Immature natural killer cell (primary cell): ENCODE results near the gene MSRB2. TPM values are rescaled to one million over a fixed set of nuclear protein-coding genes. Genes with fewer than 3 reads are reported as not detected.

ENCODE experiments used
- DNase-seq, 3 donors: peaks; one replicate each; pipeline ENCODE4 v3.0.0; 2022; ENCODE audit warnings: mixed read lengths in 1 of 3
- H3K27ac Mint-ChIP-seq, 6 donors: one replicate each; pipeline ENCODE4 v1.8.0; 2020; ENCODE audit warnings: mixed read lengths in 6 of 6, mild to moderate bottlenecking in 5 of 6, inconsistent platforms in 4 of 6, moderate library complexity in 3 of 6
- H3K27me3 Mint-ChIP-seq, 3 donors: one replicate each; pipeline ENCODE4 v1.8.0; 2020 to 2021; ENCODE audit warnings: low read depth in 3 of 3, mild to moderate bottlenecking in 3 of 3, mixed read lengths in 3 of 3, moderate library complexity in 3 of 3, inconsistent platforms in 1 of 3
- H3K36me3 Mint-ChIP-seq, 3 donors: one replicate each; pipeline ENCODE4 v1.8.0; 2020; ENCODE audit warnings: mixed read lengths in 3 of 3, inconsistent platforms in 2 of 3, mild to moderate bottlenecking in 2 of 3
- H3K4me1 Mint-ChIP-seq, 2 donors: one replicate each; pipeline ENCODE4 v1.8.0; 2020; ENCODE audit warnings: inconsistent platforms in 2 of 2, mild to moderate bottlenecking in 2 of 2, mixed read lengths in 2 of 2, moderate library complexity in 1 of 2
- H3K4me3 Mint-ChIP-seq, 5 donors: one replicate each; pipeline ENCODE4 v1.8.0; 2020; ENCODE audit warnings: mild to moderate bottlenecking in 5 of 5, mixed read lengths in 5 of 5, inconsistent platforms in 3 of 5, moderate library complexity in 3 of 5
- H3K9me3 Mint-ChIP-seq, 6 donors: one replicate each; pipeline ENCODE4 v1.8.0; 2020; ENCODE audit warnings: mild to moderate bottlenecking in 6 of 6, mixed read lengths in 6 of 6, inconsistent platforms in 4 of 6, moderate library complexity in 3 of 6
- polyA plus RNA-seq, 3 donors: library from polyadenylated mRNA; unstranded; fragments of 300-500 nt; fragmentation: Illumina TruSeq; gene quantifications; one replicate each; pipeline ENCODE4 v1.2.3, GENCODE V29; 2021

MSRB2 gene
- 1 to 10 TPM; 8.4 to 9.3 (median 9.3) TPM for polyA plus RNA-seq

- peak within 1 kb of the TSS; percentile 62 to 90 (median 84) for H3K27ac Mint-ChIP-seq
- H3K27me3 Mint-ChIP-seq: peaks cover 2 to 3% (median 2%) of the 10 kb centered on the region in 3 donors
- no peaks in the 10 kb centered on the region for H3K9me3 Mint-ChIP-seq
- no peaks in the 10 kb centered on the region for H3K36me3 Mint-ChIP-seq
- peak within 1 kb of the TSS; percentile 87 to 95 (median 92) for H3K4me3 Mint-ChIP-seq
- DNase-seq: peak; percentile 59 to 67 (median 62)
- peaks cover 15 to 36% of the 10 kb centered on the region in 2 donors for H3K4me1 Mint-ChIP-seq
Observed at GRCh38 chr10:23095404-23095965, at the start of gene MSRB2. Gene MSRB2 (plus strand): TSS chr10:23095579. CDS start chr10:23095609, 30 bp downstream.

GRCh38 chr10:23046027-23046426, 49.4 kb upstream of the MSRB2 start:
- no peak for DNase-seq
- H3K4me3 Mint-ChIP-seq: no peak overlapping the region
- no peak overlapping the region for H3K27ac Mint-ChIP-seq
- peaks cover 0 to 6% (median 0%) of the 10 kb centered on the region in 3 donors for H3K27me3 Mint-ChIP-seq
- H3K4me1 Mint-ChIP-seq: no peaks in the 10 kb centered on the region
- no peaks in the 10 kb centered on the region for H3K9me3 Mint-ChIP-seq
- no peaks in the 10 kb centered on the region for H3K36me3 Mint-ChIP-seq

GRCh38 chr10:23047201-23048050, 48.0 kb upstream of the MSRB2 start:
- Mint-ChIP-seq H3K27ac (no peak overlapping the region), H3K4me3 (no peak overlapping the region), H3K27me3 (peaks cover 0 to 6% (median 0%) of the 10 kb centered on the region in 3 donors)

GRCh38 chr10:23048191-23048590, 47.2 kb upstream of the MSRB2 start:
- Mint-ChIP-seq H3K9me3 (no peaks in the 10 kb centered on the region), H3K36me3 (no peaks in the 10 kb centered on the region), H3K27ac (no peak overlapping the region), H3K4me3 (no peak overlapping the region), H3K27me3 (peaks cover 0 to 2% (median 2%) of the 10 kb centered on the region in 3 donors), H3K4me1 (no peaks in the 10 kb centered on the region)
- no peak for DNase-seq

More at GRCh38 chr10:23047201-23048050, 48.0 kb upstream of the MSRB2 start:
- no peaks in the 10 kb centered on the region for H3K9me3 Mint-ChIP-seq
- H3K4me1 Mint-ChIP-seq: no peaks in the 10 kb centered on the region
- no peak for DNase-seq
- no peaks in the 10 kb centered on the region for H3K36me3 Mint-ChIP-seq

- H3K36me3 Mint-ChIP-seq: no peaks in the 10 kb centered on the region
- H3K4me3 Mint-ChIP-seq: no peak overlapping the region
- no peaks in the 10 kb centered on the region for H3K4me1 Mint-ChIP-seq
- DNase-seq: no peak
- H3K9me3 Mint-ChIP-seq: no peaks in the 10 kb centered on the region
- H3K27ac Mint-ChIP-seq: no peak overlapping the region
- peaks cover 0 to 3% (median 2%) of the 10 kb centered on the region in 3 donors for H3K27me3 Mint-ChIP-seq
Observed at GRCh38 chr10:23051278-23051677, 44.1 kb upstream of the MSRB2 start.

GRCh38 chr10:23051855-23052331, 43.5 kb upstream of the MSRB2 start:
- H3K4me1 Mint-ChIP-seq: no peaks in the 10 kb centered on the region
- no peaks in the 10 kb centered on the region for H3K9me3 Mint-ChIP-seq
- no peak for DNase-seq
- no peak overlapping the region for H3K4me3 Mint-ChIP-seq
- peaks cover 0 to 3% (median 2%) of the 10 kb centered on the region in 3 donors for H3K27me3 Mint-ChIP-seq
- H3K36me3 Mint-ChIP-seq: no peaks in the 10 kb centered on the region
- no peak overlapping the region for H3K27ac Mint-ChIP-seq

GRCh38 chr10:23053036-23053435, 42.3 kb upstream of the MSRB2 start:
- H3K27ac Mint-ChIP-seq: no peak overlapping the region
- no peaks in the 10 kb centered on the region for H3K36me3 Mint-ChIP-seq
- no peak for DNase-seq
- H3K27me3 Mint-ChIP-seq: peaks cover 0 to 3% (median 2%) of the 10 kb centered on the region in 3 donors
- no peak overlapping the region for H3K4me3 Mint-ChIP-seq
- no peaks in the 10 kb centered on the region for H3K4me1 Mint-ChIP-seq
- no peaks in the 10 kb centered on the region for H3K9me3 Mint-ChIP-seq

GRCh38 chr10:23055424-23056185, 39.8 kb upstream of the MSRB2 start:
- peaks cover 2 to 7% (median 3%) of the 10 kb centered on the region in 3 donors for H3K27me3 Mint-ChIP-seq

GRCh38 chr10:23056186-23056579, 39.2 kb upstream of the MSRB2 start:
- no peak overlapping the region for H3K27ac Mint-ChIP-seq
- no peak for DNase-seq
- no peaks in the 10 kb centered on the region for H3K36me3 Mint-ChIP-seq
- no peak overlapping the region for H3K4me3 Mint-ChIP-seq
- H3K4me1 Mint-ChIP-seq: no peaks in the 10 kb centered on the region
- H3K9me3 Mint-ChIP-seq: peaks cover 0 to 18% (median 1%) of the 10 kb centered on the region in 6 donors
- peaks cover 2 to 8% (median 3%) of the 10 kb centered on the region in 3 donors for H3K27me3 Mint-ChIP-seq

More at GRCh38 chr10:23055424-23056185, 39.8 kb upstream of the MSRB2 start:
- Mint-ChIP-seq H3K4me3 (no peak overlapping the region), H3K36me3 (no peaks in the 10 kb centered on the region), H3K27ac (no peak overlapping the region), H3K4me1 (no peaks in the 10 kb centered on the region), H3K9me3 (peaks cover 0 to 18% (median 1%) of the 10 kb centered on the region in 6 donors)
- DNase-seq: no peak

- H3K9me3 Mint-ChIP-seq: peaks cover 0 to 18% (median 1%) of the 10 kb centered on the region in 6 donors
- H3K27me3 Mint-ChIP-seq: peaks cover 2 to 8% (median 3%) of the 10 kb centered on the region in 3 donors
- no peak for DNase-seq
- H3K4me3 Mint-ChIP-seq: no peak overlapping the region
- no peak overlapping the region for H3K27ac Mint-ChIP-seq
- H3K36me3 Mint-ChIP-seq: no peaks in the 10 kb centered on the region
- no peaks in the 10 kb centered on the region for H3K4me1 Mint-ChIP-seq
Observed at GRCh38 chr10:23058366-23058765, 37.0 kb upstream of the MSRB2 start.

- no peak for DNase-seq
- Mint-ChIP-seq H3K27ac (no peak overlapping the region), H3K4me1 (no peaks in the 10 kb centered on the region), H3K4me3 (no peak overlapping the region), H3K36me3 (no peaks in the 10 kb centered on the region), H3K9me3 (peaks cover 0 to 18% (median 1%) of the 10 kb centered on the region in 6 donors), H3K27me3 (peaks cover 2 to 8% (median 8%) of the 10 kb centered on the region in 3 donors)
Observed at GRCh38 chr10:23060918-23061317, 34.5 kb upstream of the MSRB2 start.

- Mint-ChIP-seq H3K27ac (no peak overlapping the region), H3K4me1 (no peaks in the 10 kb centered on the region), H3K36me3 (no peaks in the 10 kb centered on the region), H3K27me3 (peaks cover 2 to 8% (median 8%) of the 10 kb centered on the region in 3 donors), H3K9me3 (peaks cover 0 to 18% (median 1%) of the 10 kb centered on the region in 6 donors), H3K4me3 (no peak overlapping the region)
- no peak for DNase-seq
Observed at GRCh38 chr10:23063045-23063972, 32.1 kb upstream of the MSRB2 start.
